K562 (cell line): ENCODE results near the gene ELK4. TPM values are rescaled to one million over a fixed set of nuclear protein-coding genes. Genes with fewer than 3 reads are reported as not detected.

ENCODE experiments used
- ATAC-seq: fragments of 200-7000 bp; cut with Tn5 transposase; 3 replicates; pipeline ENCODE4 v1.9.1; 2020; ENCODE audit warnings: moderate library complexity
- BruUV-seq: library from RNA; stranded (reverse); fragments of 400-500 nt; replicated peaks from 2 replicates; lab custom pipeline; 2021; lab: Mats Ljungman, UMichigan
- CTCF ChIA-PET: fragments of 300-600 bp; formaldehyde crosslinking; extraction: SDS; loops from one replicate; lab custom pipeline; 2021; ENCODE audit warnings: low intra/inter-chr PET ratio; lab: Yijun Ruan, JAX
- POLR2A ChIA-PET: fragments of 300-600, 350-650 bp; sonication (Branson Sonifier 250); formaldehyde crosslinking; extraction: SDS; loops from one replicate; lab custom pipeline; 2021; ENCODE audit warnings: antibody characterized with exemption, inconsistent platforms; lab: Yijun Ruan, JAX
- DNase-seq, 4 experiments: peaks; one replicate each; pipeline versions ENCODE4 v3.0.0 to v3.0.0-alpha.2; 2011 to 2018; ENCODE audit warnings: low spot score in 3 of 4, mixed read lengths in 3 of 4; ENCODE audit errors: extremely low read depth in 1 of 4
- FAIRE-seq: peaks from 2 replicates; lab custom pipeline; 2011; peaks lifted over from hg19 to GRCh38; lab: Jason Lieb, UNC
- H2AFZ ChIP-seq: 2 replicates; pipeline ENCODE4 v1.6.0; 2011; ENCODE audit warnings: low read depth, low read length, control low read depth, inconsistent platforms
- H3K27ac ChIP-seq: fragments of 200-600 bp; 3 replicates; pipeline ENCODE4 v1.8.0; 2011; ENCODE audit warnings: low read depth, mild to moderate bottlenecking, control low read depth, inconsistent platforms, low read length, moderate library complexity, mixed read lengths; ENCODE audit errors: extremely low read depth
- H3K27me3 ChIP-seq, 2 experiments: fragments of 300-600 bp in 1 of 2; 2 replicates in 1 of 2; 3 replicates in 1 of 2; pipeline versions ENCODE4 v1.6.0 to v1.8.0; 2011; ENCODE audit warnings: inconsistent platforms in 2 of 2, low read length in 2 of 2, mild to moderate bottlenecking in 1 of 2, mixed read lengths in 1 of 2, moderate library complexity in 1 of 2; ENCODE audit not compliant: control insufficient read depth in 2 of 2, insufficient read depth in 2 of 2
- H3K36me3 ChIP-seq: fragments of 300-600 bp; 3 replicates; pipeline ENCODE4 v1.8.0; 2011; ENCODE audit warnings: mild to moderate bottlenecking, low read length, inconsistent platforms; ENCODE audit not compliant: control insufficient read depth, insufficient read depth
- H3K4me1 ChIP-seq, 2 experiments: fragments of 200-600 bp in 1 of 2; replicated peaks in 1 of 2; 2 replicates in 1 of 2; 3 replicates in 1 of 2; pipeline versions ENCODE4 v1.5.1 to v1.8.0; 2011; ENCODE audit warnings: inconsistent platforms in 2 of 2, low read length in 2 of 2, mild to moderate bottlenecking in 1 of 2, mixed read lengths in 1 of 2, moderate library complexity in 1 of 2; ENCODE audit not compliant: control insufficient read depth in 2 of 2, insufficient read depth in 2 of 2
- H3K4me2 ChIP-seq: 2 replicates; pipeline ENCODE4 v1.6.1; 2011; ENCODE audit warnings: low read length, control low read depth, inconsistent platforms, mixed read lengths; ENCODE audit not compliant: insufficient read depth
- H3K4me3 ChIP-seq: fragments of 200-600 bp; sonication (generic), shearing (Covaris generic); 2 replicates; pipeline ENCODE4 v1.5.1; 2016; ENCODE audit warnings: control low read depth, inconsistent platforms
- H3K79me2 ChIP-seq: fragments of 200-600 bp; 3 replicates; pipeline ENCODE4 v1.8.0; 2011; ENCODE audit warnings: low read length, inconsistent platforms; ENCODE audit not compliant: control insufficient read depth, insufficient read depth
- H3K9ac ChIP-seq, 2 experiments: 2 replicates each; pipeline versions ENCODE4 v1.6.0 to v1.6.1; 2011; ENCODE audit warnings: low read depth in 2 of 2, low read length in 2 of 2, control low read depth in 1 of 2, inconsistent platforms in 1 of 2, mild to moderate bottlenecking in 1 of 2, mixed read lengths in 1 of 2; ENCODE audit not compliant: insufficient read depth in 1 of 2
- H3K9me1 ChIP-seq: one replicate; pipeline ENCODE4 v1.6.0; 2011; ENCODE audit warnings: inconsistent platforms, mild to moderate bottlenecking, low read length, moderate library complexity; ENCODE audit not compliant: control insufficient read depth, insufficient read depth
- H3K9me3 ChIP-seq: replicated peaks from 2 replicates; pipeline ENCODE4 v1.5.1; 2011; ENCODE audit warnings: low read depth, low read length, inconsistent platforms; ENCODE audit not compliant: control insufficient read depth, insufficient read depth
- H4K20me1 ChIP-seq: replicated peaks from 2 replicates; pipeline ENCODE4 v1.6.1; 2011; ENCODE audit warnings: low read length, inconsistent platforms, mixed read lengths; ENCODE audit not compliant: control insufficient read depth, insufficient read depth
- FUS ChIP-seq: fragments of 200-400 bp; formaldehyde crosslinking; optimal IDR thresholded peaks from 2 replicates; pipeline ENCODE3; 2017; ENCODE audit warnings: low read depth, low read length
- WGBS: fragments of 100-300 bp; shearing (Covaris generic); methylation state at CpG from one replicate; pipeline ENCODE4 v1.1.6; 2016; ENCODE audit warnings: low coverage, mixed read lengths; ENCODE audit not compliant: insufficient coverage; ENCODE audit errors: missing lambda C conversion rate; 5-methylcytosine and 5-hydroxymethylcytosine counted together
- in situ Hi-C: fragments of 300-500 bp; cut with MboI; formaldehyde crosslinking; loops from 4 replicates; pipeline ENCODE4 v1.15.0; 2018; ENCODE audit warnings: inconsistent platforms, mixed read lengths
- intact Hi-C: fragments of 100-400 bp; cut with micrococcal nuclease; formaldehyde crosslinking; loops from 2 replicates; pipeline ENCODE4 v1.14.2; 2022
- polyA plus RNA-seq, 8 experiments: library from polyadenylated mRNA; depleted of rRNA in 4 of 8; stranded (reverse) in 5 of 8; unstranded in 3 of 8; fragments of >200 nt; fragmentation: Nextera tagmentation in 2 of 8; fragmentation: Illumina TruSeq in 1 of 8; extraction: Ambion mirVana in 2 of 8; extraction: Trizol in 1 of 8; gene quantifications; 2 replicates each; pipeline versions ENCODE4 v1.2.1 to v1.2.3, GENCODE V29; 2011 to 2014; ENCODE audit warnings: inconsistent platforms in 1 of 8, missing spikeins in 1 of 8
- total RNA-seq, 7 experiments: library from RNA; depleted of rRNA in 6 of 7; stranded (reverse); fragments of >200 nt in 6 of 7; fragmentation: Illumina TruSeq in 2 of 7; extraction: Trizol in 2 of 7; gene quantifications; 2 replicates each; pipeline versions ENCODE4 v1.2.1 to v1.2.3, GENCODE V29; 2011 to 2021; ENCODE audit warnings: low replicate concordance in 1 of 7
- TF ChIP-seq, protein P1 (sequence below), 2 experiments: fragments of 450-650 bp in 1 of 2; sonication (generic) in 1 of 2; formaldehyde crosslinking in 1 of 2; IDR thresholded peaks; 2 replicates each; pipeline versions ENCODE4 v1.7.1 to v1.9.0; 2016 to 2022; ENCODE audit warnings: inconsistent platforms in 1 of 2, mild to moderate bottlenecking in 1 of 2, missing genetic modification reagents in 1 of 2
- TF ChIP-seq, protein P2 (sequence below): sonication (generic); formaldehyde crosslinking; IDR thresholded peaks from 2 replicates; pipeline ENCODE4 v1.5.0; 2020; ENCODE audit warnings: missing genetic modification reagents

The ELK4 gene
- total and polyA plus RNA-seq, 9 of the 15 experiments (the other 6 are each of a cell fraction or from before 2014, with no cell fraction given): 2.0 to 21.7 (median 9.2) TPM

DNA sequence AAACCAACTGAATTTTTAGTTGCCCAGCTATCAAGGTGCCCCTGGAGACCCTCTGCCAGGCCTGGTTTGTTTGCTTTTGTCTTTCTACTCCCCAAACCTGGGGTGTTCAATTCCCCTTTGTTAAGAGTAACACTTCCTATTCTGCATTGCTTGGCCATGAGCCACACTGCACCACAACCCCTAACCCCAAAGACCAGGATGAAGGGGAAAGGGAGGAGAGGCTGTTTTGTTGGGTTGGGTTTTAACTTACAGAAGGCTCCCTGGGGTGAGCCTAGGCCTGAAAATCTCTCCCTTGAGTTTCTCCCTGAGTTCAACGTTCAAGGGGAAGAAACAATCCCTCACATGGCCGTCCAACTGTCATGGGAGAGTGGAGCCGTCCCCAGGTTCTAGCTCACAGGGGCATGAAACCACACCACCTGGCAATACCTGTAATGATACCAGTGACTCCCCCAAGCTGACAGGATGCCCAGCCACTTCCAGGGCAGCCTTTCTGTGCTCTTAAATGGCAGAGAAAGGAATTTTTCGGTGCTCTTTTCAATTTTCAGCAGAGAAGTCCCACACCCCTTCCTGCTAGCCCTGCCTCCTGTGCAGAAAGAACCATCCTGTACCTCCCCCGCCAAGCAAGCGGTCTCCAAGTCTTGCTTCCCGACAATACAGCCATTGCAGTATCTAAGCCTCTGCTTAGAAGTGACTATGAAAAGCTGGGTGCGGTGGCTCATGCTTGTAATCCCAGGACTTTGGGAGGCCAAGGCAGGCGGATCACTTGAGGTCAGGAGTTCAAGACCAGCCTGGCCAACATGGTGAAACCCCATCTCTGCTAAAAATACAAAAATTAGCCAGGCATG, 33.6 kb upstream of the ELK4 start:
- ATAC-seq: no peak
- Histone ChIP-seq H3K9me1 (no peaks in the 10 kb centered on the region), H4K20me1 (peaks cover 37% of the 10 kb centered on the region; the same call in 1 of the 2 replicates), H3K4me1 (peaks cover 11 to 35% of the 10 kb centered on the region in 2 experiments; a peak in 4 of 5 replicates), H3K36me3 (no peaks in the 10 kb centered on the region), H3K4me2 (no peak overlapping the region), H3K9me3 (no peaks in the 10 kb centered on the region), H3K4me3 (no peak overlapping the region), H2AFZ (no peak overlapping the region), H3K27ac (no peak overlapping the region), H3K9ac (no peak overlapping the region), H3K79me2 (no peaks in the 10 kb centered on the region), H3K27me3 (peaks cover 0 to 12% of the 10 kb centered on the region in 2 experiments; a peak in 1 of 5 replicates)
- ChIA-PET CTCF (no interaction called here), POLR2A (interaction anchor here (0.6 to 0.7 kb wide), 2 partner anchors 44 to 485 kb away, joined by 3 read pairs; no protein-coding TSS in a partner anchor)
- 16% methylated on average over 9 of the region's 9 CpGs for WGBS
- in situ Hi-C loops: no loop called here
- BruUV-seq: no TSS peak
- TF ChIP-seq FUS: no peak
- TF ChIP-seq, protein P1, sequence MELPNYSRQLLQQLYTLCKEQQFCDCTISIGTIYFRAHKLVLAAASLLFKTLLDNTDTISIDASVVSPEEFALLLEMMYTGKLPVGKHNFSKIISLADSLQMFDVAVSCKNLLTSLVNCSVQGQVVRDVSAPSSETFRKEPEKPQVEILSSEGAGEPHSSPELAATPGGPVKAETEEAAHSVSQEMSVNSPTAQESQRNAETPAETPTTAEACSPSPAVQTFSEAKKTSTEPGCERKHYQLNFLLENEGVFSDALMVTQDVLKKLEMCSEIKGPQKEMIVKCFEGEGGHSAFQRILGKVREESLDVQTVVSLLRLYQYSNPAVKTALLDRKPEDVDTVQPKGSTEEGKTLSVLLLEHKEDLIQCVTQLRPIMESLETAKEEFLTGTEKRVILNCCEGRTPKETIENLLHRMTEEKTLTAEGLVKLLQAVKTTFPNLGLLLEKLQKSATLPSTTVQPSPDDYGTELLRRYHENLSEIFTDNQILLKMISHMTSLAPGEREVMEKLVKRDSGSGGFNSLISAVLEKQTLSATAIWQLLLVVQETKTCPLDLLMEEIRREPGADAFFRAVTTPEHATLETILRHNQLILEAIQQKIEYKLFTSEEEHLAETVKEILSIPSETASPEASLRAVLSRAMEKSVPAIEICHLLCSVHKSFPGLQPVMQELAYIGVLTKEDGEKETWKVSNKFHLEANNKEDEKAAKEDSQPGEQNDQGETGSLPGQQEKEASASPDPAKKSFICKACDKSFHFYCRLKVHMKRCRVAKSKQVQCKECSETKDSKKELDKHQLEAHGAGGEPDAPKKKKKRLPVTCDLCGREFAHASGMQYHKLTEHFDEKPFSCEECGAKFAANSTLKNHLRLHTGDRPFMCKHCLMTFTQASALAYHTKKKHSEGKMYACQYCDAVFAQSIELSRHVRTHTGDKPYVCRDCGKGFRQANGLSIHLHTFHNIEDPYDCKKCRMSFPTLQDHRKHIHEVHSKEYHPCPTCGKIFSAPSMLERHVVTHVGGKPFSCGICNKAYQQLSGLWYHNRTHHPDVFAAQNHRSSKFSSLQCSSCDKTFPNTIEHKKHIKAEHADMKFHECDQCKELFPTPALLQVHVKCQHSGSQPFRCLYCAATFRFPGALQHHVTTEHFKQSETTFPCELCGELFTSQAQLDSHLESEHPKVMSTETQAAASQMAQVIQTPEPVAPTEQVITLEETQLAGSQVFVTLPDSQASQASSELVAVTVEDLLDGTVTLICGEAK (IDR thresholded peaks at IDR 0.05): no peak
- TF ChIP-seq, protein P1 (CRISPR knock-in tag; IDR thresholded peaks at IDR 0.05): no peak
- TF ChIP-seq, protein P2, sequence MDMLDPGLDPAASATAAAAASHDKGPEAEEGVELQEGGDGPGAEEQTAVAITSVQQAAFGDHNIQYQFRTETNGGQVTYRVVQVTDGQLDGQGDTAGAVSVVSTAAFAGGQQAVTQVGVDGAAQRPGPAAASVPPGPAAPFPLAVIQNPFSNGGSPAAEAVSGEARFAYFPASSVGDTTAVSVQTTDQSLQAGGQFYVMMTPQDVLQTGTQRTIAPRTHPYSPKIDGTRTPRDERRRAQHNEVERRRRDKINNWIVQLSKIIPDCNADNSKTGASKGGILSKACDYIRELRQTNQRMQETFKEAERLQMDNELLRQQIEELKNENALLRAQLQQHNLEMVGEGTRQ (CRISPR knock-in tag): 0 out of 2 replicates have a peak, but pooled peaks have one; percentile 4
- DNase-seq: no peak
- no peak for FAIRE-seq
- intact Hi-C loops: no loop called here
